ENCODE data around the gene ANKRD22.

ANKRD22 gene

DNA sequence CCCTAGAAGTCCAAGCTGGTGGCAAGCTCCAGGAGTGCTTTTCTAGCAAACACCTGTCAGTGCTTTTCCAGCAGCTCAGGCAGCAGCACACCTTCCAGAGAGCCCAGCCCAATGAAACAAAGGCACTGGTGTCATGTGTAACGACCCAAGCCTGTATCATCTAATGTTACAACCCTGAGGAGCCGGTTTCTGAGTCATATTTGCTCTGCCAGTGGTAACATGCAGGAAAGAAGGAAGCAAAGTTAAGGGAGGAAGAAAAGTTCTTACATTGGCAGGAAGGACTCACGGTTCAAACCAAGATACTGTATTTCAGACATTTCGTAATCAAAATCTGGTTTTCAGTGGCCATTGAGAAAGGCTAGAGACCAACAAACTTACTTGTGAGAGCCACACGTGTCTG lies at the start of gene ANKRD22:
TSS of gene ANKRD22 (minus strand) at position 139 of the 400 bp plus-strand sequence. CDS start 237 bp downstream, outside the sequence.
- Histone ChIP-seq H3K4me1 (ENCODE audit: low read depth, poor library complexity, severe bottlenecking) (peaks cover 17% of the 10 kb centered on the region), H3K27ac (no peak within 1 kb of the TSS), H3K4me3 (IDR thresholded peaks at IDR 0.05; ENCODE audit: insufficient read depth, low read depth, low read length) (no peak within 1 kb of the TSS), H3K9ac (no peak within 1 kb of the TSS), H2AFZ (ENCODE audit: low read depth) (peak within 1 kb of the TSS; percentile 15; the same call in 1 of the 2 replicates), H3K4me2 (peak within 1 kb of the TSS; percentile 8; the same call in 1 of the 2 replicates), H3K36me3 (ENCODE audit: insufficient read depth) (no peaks in the 10 kb centered on the region), H3K79me2 (ENCODE audit: insufficient read depth, low read depth) (no peaks in the 10 kb centered on the region), H3K27me3 (ENCODE audit: insufficient read depth, low read depth) (no peaks in the 10 kb centered on the region), H4K20me1 (ENCODE audit: insufficient read depth) (no peaks in the 10 kb centered on the region)
- TF ChIP-seq CTCF (conservative IDR thresholded peaks at IDR 0.05; ENCODE audit: low read depth, low read length) = no peak

- Histone ChIP-seq H3K4me2 (no peak overlapping the region), H3K9ac (no peak overlapping the region), H3K36me3 (ENCODE audit: insufficient read depth) (no peaks in the 10 kb centered on the region), H3K27me3 (ENCODE audit: insufficient read depth, low read depth) (no peaks in the 10 kb centered on the region), H3K27ac (no peak overlapping the region), H2AFZ (ENCODE audit: low read depth) (no peak overlapping the region), H3K4me1 (ENCODE audit: low read depth, poor library complexity, severe bottlenecking) (no peaks in the 10 kb centered on the region), H3K79me2 (ENCODE audit: insufficient read depth, low read depth) (no peaks in the 10 kb centered on the region), H4K20me1 (ENCODE audit: insufficient read depth) (no peaks in the 10 kb centered on the region), H3K4me3 (IDR thresholded peaks at IDR 0.05; ENCODE audit: insufficient read depth, low read depth, low read length) (no peak overlapping the region)
- no peak for TF ChIP-seq CTCF (conservative IDR thresholded peaks at IDR 0.05; ENCODE audit: low read depth, low read length)
Observed at GRCh38 chr10:88899886-88900285, 48.2 kb upstream of the ANKRD22 start.

GRCh38 chr10:88898727-88899126 lies 47.1 kb upstream of the ANKRD22 start:
- no peak overlapping the region for H2AFZ ChIP-seq (ENCODE audit: low read depth)
- no peaks in the 10 kb centered on the region for H3K79me2 ChIP-seq (ENCODE audit: insufficient read depth, low read depth)
- no peak overlapping the region for H3K27ac ChIP-seq
- TF ChIP-seq CTCF (conservative IDR thresholded peaks at IDR 0.05; ENCODE audit: low read depth, low read length) = no peak
- no peak overlapping the region for H3K4me2 ChIP-seq
- no peak overlapping the region for H3K4me3 ChIP-seq (IDR thresholded peaks at IDR 0.05; ENCODE audit: insufficient read depth, low read depth, low read length)
- H3K9ac ChIP-seq = no peak overlapping the region
- H3K36me3 ChIP-seq (ENCODE audit: insufficient read depth) = no peaks in the 10 kb centered on the region
- no peaks in the 10 kb centered on the region for H3K27me3 ChIP-seq (ENCODE audit: insufficient read depth, low read depth)
- no peaks in the 10 kb centered on the region for H4K20me1 ChIP-seq (ENCODE audit: insufficient read depth)
- no peaks in the 10 kb centered on the region for H3K4me1 ChIP-seq (ENCODE audit: low read depth, poor library complexity, severe bottlenecking)

DNA sequence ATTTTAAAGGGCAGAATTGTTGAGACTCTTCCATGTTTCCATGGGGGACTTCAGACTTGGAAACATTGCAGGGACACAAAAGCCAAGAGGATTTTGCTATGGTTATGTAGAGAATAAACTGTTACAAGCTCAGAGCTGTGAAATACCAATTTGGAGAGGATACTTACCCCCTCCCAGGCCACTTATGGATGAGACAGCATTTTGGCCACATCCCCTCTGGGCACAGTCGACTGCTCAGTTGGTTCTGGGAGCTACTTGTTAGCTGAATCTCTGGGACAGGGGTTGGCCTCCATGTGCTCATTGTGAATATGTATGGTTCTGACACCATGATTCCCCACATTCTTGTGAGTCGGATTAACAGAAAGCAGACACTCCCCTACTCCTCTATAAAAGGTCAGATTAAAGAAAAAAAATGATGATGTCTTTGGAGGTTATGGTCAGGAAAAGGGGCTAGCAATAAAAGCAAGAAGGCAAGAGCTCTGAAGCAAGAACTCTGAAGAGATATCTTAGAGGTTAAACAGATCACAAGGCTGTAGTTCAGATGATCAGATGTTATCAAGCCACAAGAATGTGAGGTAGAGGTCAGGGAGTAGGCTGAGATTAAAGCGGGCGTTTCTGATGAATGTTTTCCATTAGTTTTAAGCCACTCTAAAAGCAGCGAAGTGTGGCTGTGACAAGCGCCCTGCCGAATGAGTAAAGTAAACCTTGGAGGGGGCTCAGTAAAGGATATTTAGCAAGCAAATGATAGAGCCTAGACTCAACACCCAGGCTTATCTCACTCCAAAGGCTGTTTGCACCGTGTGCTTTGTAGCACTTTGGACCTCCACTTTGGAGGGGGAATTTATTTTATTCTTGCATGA lies 45.6 kb upstream of the ANKRD22 start:
- Histone ChIP-seq H3K4me2 (no peak overlapping the region), H4K20me1 (ENCODE audit: insufficient read depth) (no peaks in the 10 kb centered on the region), H3K4me3 (IDR thresholded peaks at IDR 0.05; ENCODE audit: insufficient read depth, low read depth, low read length) (no peak overlapping the region), H3K27ac (no peak overlapping the region), H3K9ac (no peak overlapping the region), H3K79me2 (ENCODE audit: insufficient read depth, low read depth) (no peaks in the 10 kb centered on the region), H3K4me1 (ENCODE audit: low read depth, poor library complexity, severe bottlenecking) (no peaks in the 10 kb centered on the region), H2AFZ (ENCODE audit: low read depth) (no peak overlapping the region), H3K27me3 (ENCODE audit: insufficient read depth, low read depth) (no peaks in the 10 kb centered on the region), H3K36me3 (ENCODE audit: insufficient read depth) (no peaks in the 10 kb centered on the region)
- TF ChIP-seq CTCF (conservative IDR thresholded peaks at IDR 0.05; ENCODE audit: low read depth, low read length) = no peak
